Measurements from ENCODE around the gene POLR1H. TPM values are rescaled to one million over a fixed set of nuclear protein-coding genes. Genes with fewer than 3 reads are reported as not detected.

POLR1H gene
- polyA plus RNA-seq, 1 donor, result 45.1 TPM

DNA sequence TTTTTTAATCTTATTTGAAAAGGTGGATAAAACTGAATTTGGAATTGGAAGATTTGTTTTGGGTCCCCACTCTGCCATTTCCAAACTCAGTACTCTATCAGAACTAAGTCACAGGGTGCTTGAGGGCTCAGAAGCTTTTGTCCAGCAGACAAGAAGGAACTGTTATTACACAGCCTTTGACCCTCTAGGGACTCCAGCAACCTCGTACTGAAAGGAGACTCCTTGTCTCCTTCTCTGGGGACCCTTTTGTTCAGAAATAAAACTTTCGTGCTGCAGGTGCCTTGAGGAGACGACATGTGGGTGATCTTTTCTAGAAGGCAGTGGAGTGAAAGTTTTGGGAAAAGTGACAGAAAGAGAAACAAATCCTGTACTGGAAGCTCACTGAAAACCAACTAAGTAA is 7.4 kb upstream of the POLR1H start:
- H3K4me1 ChIP-seq (ENCODE audit: control insufficient read depth, insufficient read depth, low read length), result no peaks in the 10 kb centered on the region
- DNase-seq, result no peak
- WGBS (ENCODE audit: insufficient coverage, low lambda C conversion rate), result no CpG with 5 or more reads among the region's 3 CpGs
- H3K9me3 ChIP-seq (ENCODE audit: control insufficient read depth, low read depth, low read length), result no peaks in the 10 kb centered on the region
- peaks cover 5% of the 10 kb centered on the region for H3K36me3 ChIP-seq (ENCODE audit: control insufficient read depth, insufficient read depth, low read length)
- no peak overlapping the region for H3K4me3 ChIP-seq (ENCODE audit: low read length)
- H3K27ac ChIP-seq (ENCODE audit: low read length), result no peak overlapping the region
- no peaks in the 10 kb centered on the region for H3K27me3 ChIP-seq (ENCODE audit: control insufficient read depth, insufficient read depth, low read length)

DNA sequence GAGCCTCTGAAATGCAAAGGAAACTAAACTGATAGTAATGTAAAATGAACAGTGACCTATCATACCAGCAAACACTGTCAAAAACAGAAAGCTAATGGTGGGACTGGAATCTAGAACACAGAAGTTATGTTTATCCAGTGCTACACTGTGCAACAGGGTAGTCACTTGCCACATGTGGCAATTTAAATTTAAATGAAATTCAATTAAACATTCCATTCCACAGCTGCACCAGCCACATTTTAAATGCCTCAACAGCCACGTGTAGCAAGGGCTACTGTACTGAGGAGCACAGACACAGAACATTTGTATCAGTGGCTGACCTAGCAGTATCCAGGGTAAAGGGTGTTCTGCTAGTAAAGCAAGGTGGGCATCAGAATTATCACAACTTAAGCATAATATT is 5.6 kb upstream of the POLR1H start:
- Histone ChIP-seq H3K27me3 (ENCODE audit: control insufficient read depth, insufficient read depth, low read length) (no peaks in the 10 kb centered on the region), H3K4me3 (ENCODE audit: low read length) (no peak overlapping the region), H3K9me3 (ENCODE audit: control insufficient read depth, low read depth, low read length) (no peaks in the 10 kb centered on the region), H3K27ac (ENCODE audit: low read length) (no peak overlapping the region), H3K4me1 (ENCODE audit: control insufficient read depth, insufficient read depth, low read length) (peaks cover 7% of the 10 kb centered on the region), H3K36me3 (ENCODE audit: control insufficient read depth, insufficient read depth, low read length) (peaks cover 5% of the 10 kb centered on the region)
- no CpG with 5 or more reads among the region's 1 CpG for WGBS (ENCODE audit: insufficient coverage, low lambda C conversion rate)
- no peak for DNase-seq

DNA sequence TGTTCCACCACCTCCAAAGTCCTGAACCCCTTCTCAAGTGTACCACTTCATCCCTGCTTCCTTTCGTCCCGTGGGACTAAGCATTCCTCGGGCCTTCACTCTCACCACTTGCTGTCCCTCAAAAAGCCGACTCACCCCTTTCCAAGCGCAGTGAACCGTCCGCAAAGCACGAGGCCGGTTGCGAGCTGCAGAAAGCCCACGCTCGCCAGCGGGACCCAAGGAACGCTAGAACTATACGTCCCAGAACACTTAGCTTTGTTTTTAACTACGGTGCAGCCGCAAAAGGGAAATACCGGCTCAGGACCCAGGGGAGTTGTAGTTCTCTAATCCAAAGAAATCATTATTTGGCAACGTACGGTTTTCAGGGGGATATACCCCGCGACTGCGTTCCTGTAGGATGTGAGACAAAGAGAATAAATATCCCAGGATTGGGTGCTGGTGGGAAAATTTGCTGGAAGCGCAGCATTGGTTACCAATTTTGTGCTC is 416 bp upstream of the POLR1H start:
- WGBS (ENCODE audit: insufficient coverage, low lambda C conversion rate), result no CpG with 5 or more reads among the region's 24 CpGs
- no peaks in the 10 kb centered on the region for H3K27me3 ChIP-seq (ENCODE audit: control insufficient read depth, insufficient read depth, low read length)
- DNase-seq, result peak in 1 of 2 donors; percentile 62
- peak overlapping the region; percentile 68 for H3K4me3 ChIP-seq (ENCODE audit: low read length)
- H3K9me3 ChIP-seq (ENCODE audit: control insufficient read depth, low read depth, low read length), result no peaks in the 10 kb centered on the region
- H3K36me3 ChIP-seq (ENCODE audit: control insufficient read depth, insufficient read depth, low read length), result peaks cover 14% of the 10 kb centered on the region
- peak overlapping the region; percentile 96 for H3K27ac ChIP-seq (ENCODE audit: low read length)
- H3K4me1 ChIP-seq (ENCODE audit: control insufficient read depth, insufficient read depth, low read length), result peaks cover 13% of the 10 kb centered on the region

GRCh38 chr6:30061858-30062458 is 893 bp downstream of the POLR1H start:
- WGBS (ENCODE audit: insufficient coverage, low lambda C conversion rate), result no CpG with 5 or more reads among the region's 13 CpGs
- peaks cover 13% of the 10 kb centered on the region for H3K36me3 ChIP-seq (ENCODE audit: control insufficient read depth, insufficient read depth, low read length)
- no peak for DNase-seq
- peak overlapping the region; percentile 68 for H3K4me3 ChIP-seq (ENCODE audit: low read length)
- H3K4me1 ChIP-seq (ENCODE audit: control insufficient read depth, insufficient read depth, low read length), result peaks cover 18% of the 10 kb centered on the region
- no peaks in the 10 kb centered on the region for H3K9me3 ChIP-seq (ENCODE audit: control insufficient read depth, low read depth, low read length)
- no peaks in the 10 kb centered on the region for H3K27me3 ChIP-seq (ENCODE audit: control insufficient read depth, insufficient read depth, low read length)
- H3K27ac ChIP-seq (ENCODE audit: low read length), result peak overlapping the region; percentile 96

DNA sequence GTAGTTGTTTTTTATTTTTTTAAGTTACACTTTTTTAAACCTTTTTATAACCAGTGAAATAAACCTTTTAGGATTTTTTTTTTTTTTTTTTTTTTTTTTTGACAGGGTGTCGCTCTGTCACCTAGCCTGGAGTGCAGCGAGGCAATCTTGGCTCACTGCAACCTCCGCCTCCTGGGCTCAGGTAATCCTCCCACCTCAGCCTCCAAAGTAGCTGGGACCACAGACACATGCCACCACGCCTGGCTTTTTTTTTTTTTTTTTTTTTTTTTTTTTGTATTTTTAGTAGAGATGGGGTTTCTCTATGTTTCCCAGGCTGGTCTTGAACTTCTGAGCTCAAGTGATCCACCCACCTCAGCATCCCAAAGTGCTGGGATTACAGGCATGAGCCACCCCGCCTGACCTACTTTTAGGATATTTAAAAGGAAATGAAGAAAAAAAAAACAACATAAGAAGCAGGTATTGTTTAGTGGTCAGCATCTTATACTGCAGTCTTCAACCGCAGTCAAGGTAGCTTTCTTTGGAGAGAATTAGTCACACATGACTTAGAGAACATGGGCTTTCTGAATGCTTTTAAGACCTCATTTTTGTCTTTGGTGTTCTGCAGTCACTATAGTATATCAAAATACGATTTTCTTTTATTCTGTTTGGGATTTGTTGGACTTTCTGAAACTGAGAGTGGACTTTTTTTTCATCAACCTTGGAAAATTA is 1.6 kb downstream of the POLR1H start:
- H3K4me3 ChIP-seq (ENCODE audit: low read length), result peak overlapping the region; percentile 68
- H3K27ac ChIP-seq (ENCODE audit: low read length), result peak overlapping the region; percentile 96
- no peaks in the 10 kb centered on the region for H3K27me3 ChIP-seq (ENCODE audit: control insufficient read depth, insufficient read depth, low read length)
- no peaks in the 10 kb centered on the region for H3K9me3 ChIP-seq (ENCODE audit: control insufficient read depth, low read depth, low read length)
- WGBS (ENCODE audit: insufficient coverage, low lambda C conversion rate), result 86% methylated on average over 2 of the region's 7 CpGs
- peaks cover 10% of the 10 kb centered on the region for H3K36me3 ChIP-seq (ENCODE audit: control insufficient read depth, insufficient read depth, low read length)
- no peak for DNase-seq
- peaks cover 18% of the 10 kb centered on the region for H3K4me1 ChIP-seq (ENCODE audit: control insufficient read depth, insufficient read depth, low read length)

DNA sequence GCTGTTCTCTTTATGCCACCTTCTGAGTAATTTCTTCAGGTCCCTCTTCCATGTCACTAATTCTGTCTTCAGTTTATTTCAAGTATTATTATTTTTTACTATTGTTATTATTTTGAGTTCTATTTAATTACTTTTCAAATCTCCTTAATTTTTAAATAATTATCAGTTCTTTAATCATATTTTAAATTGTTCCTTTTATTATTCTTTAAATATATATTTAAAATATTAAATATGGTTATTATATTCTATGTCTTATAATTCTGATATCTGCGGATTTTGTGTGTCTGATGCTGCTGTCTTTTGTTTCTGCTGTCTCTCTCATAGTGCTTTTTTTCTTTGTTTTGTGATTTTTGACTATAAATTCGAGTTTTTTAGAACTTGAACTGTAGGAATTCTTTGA is 2.2 kb downstream of the POLR1H start:
- WGBS (ENCODE audit: insufficient coverage, low lambda C conversion rate), result 100% methylated on average over 1 of the region's 2 CpGs
- DNase-seq, result no peak
- Histone ChIP-seq H3K27me3 (ENCODE audit: control insufficient read depth, insufficient read depth, low read length) (no peaks in the 10 kb centered on the region), H3K36me3 (ENCODE audit: control insufficient read depth, insufficient read depth, low read length) (peaks cover 9% of the 10 kb centered on the region), H3K4me3 (ENCODE audit: low read length) (no peak overlapping the region), H3K4me1 (ENCODE audit: control insufficient read depth, insufficient read depth, low read length) (peaks cover 18% of the 10 kb centered on the region), H3K27ac (ENCODE audit: low read length) (no peak overlapping the region), H3K9me3 (ENCODE audit: control insufficient read depth, low read depth, low read length) (no peaks in the 10 kb centered on the region)

DNA sequence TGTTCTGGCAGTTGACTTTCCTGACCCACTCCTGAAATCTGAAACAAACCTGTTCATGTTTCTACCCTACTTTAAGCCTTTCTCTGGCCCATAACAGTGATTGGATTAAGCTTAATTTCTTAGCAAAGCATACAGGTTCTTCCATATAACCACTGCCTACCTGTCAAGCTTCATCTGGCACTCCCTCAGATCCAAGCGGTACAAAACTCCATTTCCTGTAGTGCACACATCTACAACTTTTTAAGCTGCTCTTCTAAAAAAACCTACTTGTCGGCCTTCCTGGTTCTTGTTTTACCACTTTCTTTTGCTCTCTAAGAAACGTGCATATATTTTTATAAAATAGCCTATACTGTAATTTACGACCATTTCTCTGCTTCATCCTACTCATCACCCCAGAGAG is 5.0 kb downstream of the POLR1H start:
- Histone ChIP-seq H3K27me3 (ENCODE audit: control insufficient read depth, insufficient read depth, low read length) (peaks cover 6% of the 10 kb centered on the region), H3K27ac (ENCODE audit: low read length) (peak overlapping the region; percentile 94), H3K36me3 (ENCODE audit: control insufficient read depth, insufficient read depth, low read length) (peaks cover 25% of the 10 kb centered on the region), H3K9me3 (ENCODE audit: control insufficient read depth, low read depth, low read length) (no peaks in the 10 kb centered on the region), H3K4me1 (ENCODE audit: control insufficient read depth, insufficient read depth, low read length) (peaks cover 11% of the 10 kb centered on the region), H3K4me3 (ENCODE audit: low read length) (peak overlapping the region; percentile 73)
- DNase-seq, result no peak
- no CpG with 5 or more reads among the region's 4 CpGs for WGBS (ENCODE audit: insufficient coverage, low lambda C conversion rate)

DNA sequence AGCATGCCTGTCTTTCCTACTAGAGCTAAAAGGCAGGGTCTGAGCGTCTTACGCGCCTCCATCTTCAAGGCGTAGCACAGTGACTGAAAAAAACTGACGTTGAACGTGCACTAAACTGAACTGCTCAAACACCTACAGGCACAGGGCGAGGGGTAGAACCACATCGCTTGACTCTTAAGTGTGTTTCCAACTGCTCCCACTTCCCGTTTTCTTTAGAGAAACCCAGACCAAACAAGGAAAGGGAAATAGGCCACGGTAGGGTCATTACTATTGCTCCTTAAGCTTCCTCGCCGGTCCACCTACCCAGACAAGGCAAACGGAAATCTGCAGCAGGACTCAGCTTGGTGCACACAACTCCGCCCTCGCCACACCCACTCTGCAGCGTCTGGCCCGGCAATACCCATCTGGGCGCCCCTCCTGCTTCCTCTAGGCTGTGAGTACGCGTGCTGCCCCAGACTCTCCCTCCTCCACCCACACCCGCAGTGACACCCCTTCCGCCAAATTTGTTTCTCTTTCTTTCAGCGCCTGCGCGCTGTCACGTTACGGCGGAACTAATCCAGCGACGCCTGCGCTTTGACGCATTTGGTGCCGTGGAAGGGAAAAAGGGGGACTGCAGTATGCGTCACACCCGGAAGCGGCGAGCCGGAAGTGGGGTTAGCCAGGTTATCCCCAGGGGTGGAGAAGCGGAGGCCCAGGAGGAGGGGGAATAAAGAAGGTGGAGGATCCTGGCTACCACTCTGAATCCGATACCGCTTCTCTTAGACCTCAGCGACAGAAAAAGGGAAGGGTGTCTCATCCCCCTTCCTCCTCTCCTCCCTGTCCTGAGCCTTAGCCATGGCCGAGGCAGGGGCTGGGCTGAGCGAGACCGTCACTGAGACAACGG is 5.8 kb downstream of the POLR1H start, which contains the start of gene PPP1R11:
TSS of gene PPP1R11 (plus strand) at position 622 of the 883 bp plus-strand sequence. CDS start at position 835, 213 bp downstream.
- WGBS (ENCODE audit: insufficient coverage, low lambda C conversion rate), result 0% methylated on average over 2 of the region's 46 CpGs
- Histone ChIP-seq H3K36me3 (ENCODE audit: control insufficient read depth, insufficient read depth, low read length) (peaks cover 25% of the 10 kb centered on the region), H3K4me1 (ENCODE audit: control insufficient read depth, insufficient read depth, low read length) (peaks cover 14% of the 10 kb centered on the region), H3K27ac (ENCODE audit: low read length) (peak within 1 kb of the TSS; percentile 94), H3K4me3 (ENCODE audit: low read length) (peak within 1 kb of the TSS; percentile 73), H3K27me3 (ENCODE audit: control insufficient read depth, insufficient read depth, low read length) (peaks cover 13% of the 10 kb centered on the region), H3K9me3 (ENCODE audit: control insufficient read depth, low read depth, low read length) (no peaks in the 10 kb centered on the region)
- peak; percentile 99 to 100 for DNase-seq

DNA sequence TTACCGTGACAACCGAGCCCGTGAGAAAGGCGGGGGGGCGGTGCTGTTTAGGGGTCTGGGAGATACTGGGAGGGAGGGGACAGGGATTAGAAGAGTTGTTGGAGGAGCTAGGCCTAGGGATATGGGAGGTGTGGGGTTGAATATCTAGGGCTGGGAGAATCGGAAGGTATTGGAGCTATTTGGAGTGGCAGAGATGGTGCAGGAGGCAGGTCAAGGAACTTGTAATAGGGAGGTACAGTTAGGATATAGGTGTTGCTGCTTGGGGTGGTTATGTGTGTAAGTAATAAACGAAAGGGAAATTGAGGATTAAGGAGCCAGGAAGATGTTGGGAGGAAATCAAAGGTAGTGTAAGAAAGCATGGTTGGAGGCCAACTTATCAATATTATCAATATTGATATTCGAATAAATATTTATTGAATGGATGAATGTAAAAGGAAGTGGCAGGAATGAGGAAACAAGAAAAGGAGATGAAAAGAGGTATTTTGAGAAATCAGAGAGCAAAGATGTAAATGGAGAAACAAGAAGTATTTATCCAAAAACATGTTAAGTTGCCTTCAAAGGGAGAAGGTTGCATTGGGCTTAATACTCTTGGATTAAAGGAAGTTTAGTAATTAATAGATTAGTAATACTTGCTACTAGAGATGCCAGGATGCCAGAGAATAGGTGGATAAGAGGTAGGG is 6.5 kb downstream of the POLR1H start:
- H3K27me3 ChIP-seq (ENCODE audit: control insufficient read depth, insufficient read depth, low read length), result peaks cover 21% of the 10 kb centered on the region
- H3K36me3 ChIP-seq (ENCODE audit: control insufficient read depth, insufficient read depth, low read length), result peaks cover 25% of the 10 kb centered on the region
- H3K4me1 ChIP-seq (ENCODE audit: control insufficient read depth, insufficient read depth, low read length), result peaks cover 17% of the 10 kb centered on the region
- H3K27ac ChIP-seq (ENCODE audit: low read length), result peak overlapping the region; percentile 94
- WGBS (ENCODE audit: insufficient coverage, low lambda C conversion rate), result 15% methylated on average over 3 of the region's 8 CpGs
- H3K4me3 ChIP-seq (ENCODE audit: low read length), result peak overlapping the region; percentile 73
- no peak for DNase-seq
- no peaks in the 10 kb centered on the region for H3K9me3 ChIP-seq (ENCODE audit: control insufficient read depth, low read depth, low read length)

Data from large intestine (tissue), 3 donors.